Mesendoderm (in vitro differentiated cells): Measurements from ENCODE around the gene LIPT1.
"Not testable (repeated sequence)": the region's sequence is repeated elsewhere in the genome, so short reads cannot be mapped to it uniquely, and the experiment has no call there.

Source experiments
- DNase-seq: peaks from one replicate; pipeline ENCODE4 v3.0.0; 2013
- H2AK5ac ChIP-seq: 2 replicates; pipeline ENCODE4 v1.6.1; 2013; ENCODE audit warnings: low read length, inconsistent platforms
- H2BK120ac ChIP-seq: 2 replicates; pipeline ENCODE4 v1.6.1; 2013; ENCODE audit warnings: low read depth, mild to moderate bottlenecking, low read length, moderate library complexity, mixed read lengths
- H2BK15ac ChIP-seq: replicated peaks from 2 replicates; pipeline ENCODE4 v1.6.1; 2013; ENCODE audit warnings: low read depth, mild to moderate bottlenecking, moderate library complexity
- H2BK5ac ChIP-seq: 2 replicates; pipeline ENCODE4 v1.6.1; 2013; ENCODE audit warnings: low read length, inconsistent platforms
- H3K18ac ChIP-seq: 2 replicates; pipeline ENCODE4 v1.6.1; 2013; ENCODE audit warnings: mild to moderate bottlenecking, low read length, mixed read lengths
- H3K23ac ChIP-seq: one replicate; pipeline ENCODE4 v1.6.1; 2013; ENCODE audit warnings: low read length
- H3K27ac ChIP-seq: 2 replicates; pipeline ENCODE4 v1.5.1; 2013; ENCODE audit warnings: low read depth, mild to moderate bottlenecking, inconsistent platforms, low read length, moderate library complexity
- H3K27me3 ChIP-seq: 2 replicates; pipeline ENCODE4 v1.6.1; 2013; ENCODE audit warnings: low read length, control low read depth, mild to moderate bottlenecking, inconsistent platforms; ENCODE audit not compliant: insufficient read depth, poor library complexity
- H3K36me3 ChIP-seq: 2 replicates; pipeline ENCODE4 v1.6.1; 2013; ENCODE audit warnings: low read length, inconsistent platforms; ENCODE audit not compliant: control insufficient read depth, insufficient read depth
- H3K4ac ChIP-seq: one replicate; pipeline ENCODE4 v1.6.1; 2013; ENCODE audit warnings: low read depth, mild to moderate bottlenecking, low read length, moderate library complexity
- H3K4me1 ChIP-seq: 2 replicates; pipeline ENCODE4 v1.6.1; 2013; ENCODE audit warnings: low read depth, low read length, inconsistent platforms; ENCODE audit not compliant: control insufficient read depth
- H3K4me2 ChIP-seq: 2 replicates; pipeline ENCODE4 v1.6.1; 2013; ENCODE audit warnings: low read length
- H3K4me3 ChIP-seq: 2 replicates; pipeline ENCODE4 v1.5.1; 2013; ENCODE audit warnings: mild to moderate bottlenecking, low read length
- H3K56ac ChIP-seq: one replicate; pipeline ENCODE4 v1.6.1; 2013; ENCODE audit warnings: low read length
- H3K79me1 ChIP-seq: 2 replicates; pipeline ENCODE4 v1.6.1; 2013; ENCODE audit warnings: low read length, inconsistent platforms
- H3K79me2 ChIP-seq: 2 replicates; pipeline ENCODE4 v1.6.1; 2013; ENCODE audit warnings: mild to moderate bottlenecking, low read length; ENCODE audit not compliant: control insufficient read depth, insufficient read depth
- H3K9ac ChIP-seq: 2 replicates; pipeline ENCODE4 v1.6.1; 2013; ENCODE audit warnings: low read length, inconsistent platforms
- H4K5ac ChIP-seq: one replicate; pipeline ENCODE4 v1.6.1; 2013; ENCODE audit warnings: low read length
- H4K8ac ChIP-seq: one replicate; pipeline ENCODE4 v1.6.1; 2013; ENCODE audit warnings: low read depth, mild to moderate bottlenecking, control low read depth, low read length, moderate library complexity
- WGBS: extraction: QIAGEN DNeasy Blood & Tissue Kit; methylation state at CpG from one replicate; pipeline ENCODE4 v1.1.7; 2013; ENCODE audit warnings: low lambda C conversion rate, missing lambda C conversion rate; ENCODE audit not compliant: insufficient coverage; ENCODE audit errors: extremely low coverage; 5-methylcytosine and 5-hydroxymethylcytosine counted together

Gene LIPT1

GRCh38 chr2:99127981-99128380, 26.8 kb upstream of the LIPT1 start:
- no CpG with 5 or more reads among the region's 2 CpGs for WGBS
- Histone ChIP-seq H3K56ac (no peak overlapping the region), H3K4me2 (no peak overlapping the region), H2AK5ac (no peak overlapping the region), H3K27ac (no peak overlapping the region), H3K4me3 (no peak overlapping the region), H3K4me1 (no peaks in the 10 kb centered on the region), H3K79me1 (no peaks in the 10 kb centered on the region), H4K5ac (no peak overlapping the region), H2BK5ac (no peak overlapping the region), H4K8ac (no peak overlapping the region), H2BK120ac (no peak overlapping the region), H3K27me3 (no peaks in the 10 kb centered on the region), H3K79me2 (no peaks in the 10 kb centered on the region), H3K4ac (no peak overlapping the region), H3K36me3 (no peaks in the 10 kb centered on the region), H2BK15ac (no peak overlapping the region), H3K23ac (no peak overlapping the region), H3K18ac (no peak overlapping the region), H3K9ac (no peak overlapping the region)
- DNase-seq, result no peak

GRCh38 chr2:99135044-99135556, 19.7 kb upstream of the LIPT1 start:
- H2BK15ac ChIP-seq, H4K5ac ChIP-seq, H4K8ac ChIP-seq, H2AK5ac ChIP-seq, H3K27ac ChIP-seq, H3K4me3 ChIP-seq, H3K4me1 ChIP-seq, H3K56ac ChIP-seq, H3K79me1 ChIP-seq, H3K9ac ChIP-seq, H3K4ac ChIP-seq, H3K79me2 ChIP-seq, H3K4me2 ChIP-seq, H2BK120ac ChIP-seq, H3K27me3 ChIP-seq, H3K36me3 ChIP-seq, H3K18ac ChIP-seq, H2BK5ac ChIP-seq, H3K23ac ChIP-seq, DNase-seq: not testable (repeated sequence)
- no CpG with 5 or more reads among the region's 2 CpGs for WGBS

- Histone ChIP-seq H3K4me2 (no peak overlapping the region), H3K56ac (no peak overlapping the region), H4K8ac (no peak overlapping the region), H3K4me3 (no peak overlapping the region), H3K23ac (no peak overlapping the region), H2AK5ac (no peak overlapping the region), H3K4ac (no peak overlapping the region), H3K9ac (no peak overlapping the region), H3K79me2 (no peaks in the 10 kb centered on the region), H2BK5ac (no peak overlapping the region), H3K27ac (no peak overlapping the region), H3K36me3 (no peaks in the 10 kb centered on the region), H3K79me1 (no peaks in the 10 kb centered on the region), H3K4me1 (no peaks in the 10 kb centered on the region), H2BK15ac (no peak overlapping the region), H3K18ac (no peak overlapping the region), H2BK120ac (no peak overlapping the region), H3K27me3 (no peaks in the 10 kb centered on the region), H4K5ac (no peak overlapping the region)
- no peak for DNase-seq
- WGBS, result no CpG with 5 or more reads among the region's 4 CpGs
Measured at GRCh38 chr2:99139003-99139402, 15.8 kb upstream of the LIPT1 start.

GRCh38 chr2:99140056-99140859, 14.5 kb upstream of the LIPT1 start:
- Histone ChIP-seq H3K27me3 (no peaks in the 10 kb centered on the region), H3K4me1 (no peaks in the 10 kb centered on the region), H3K36me3 (no peaks in the 10 kb centered on the region), H3K9ac (peak overlapping the region; percentile 78), H3K4me2 (peak overlapping the region; percentile 66), H4K5ac (no peak overlapping the region), H2BK120ac (no peak overlapping the region), H2BK5ac (no peak overlapping the region), H4K8ac (no peak overlapping the region), H3K79me2 (no peaks in the 10 kb centered on the region), H3K27ac (no peak overlapping the region), H2AK5ac (no peak overlapping the region), H3K4me3 (peak overlapping the region; percentile 70), H3K23ac (no peak overlapping the region), H3K56ac (peak overlapping the region; percentile 90), H2BK15ac (no peak overlapping the region), H3K18ac (no peak overlapping the region), H3K79me1 (no peaks in the 10 kb centered on the region), H3K4ac (no peak overlapping the region)
- no peak for DNase-seq
- no CpG with 5 or more reads among the region's 17 CpGs for WGBS

- no peak overlapping the region for H3K4ac ChIP-seq
- H4K5ac ChIP-seq, result no peak overlapping the region
- H2BK5ac ChIP-seq, result no peak overlapping the region
- H3K79me2 ChIP-seq, result no peaks in the 10 kb centered on the region
- H4K8ac ChIP-seq, result no peak overlapping the region
- peak overlapping the region; percentile 66 for H3K4me2 ChIP-seq
- peak overlapping the region; percentile 90 for H3K56ac ChIP-seq
- no peaks in the 10 kb centered on the region for H3K36me3 ChIP-seq
- H3K18ac ChIP-seq, result no peak overlapping the region
- H2BK15ac ChIP-seq, result no peak overlapping the region
- no CpG with 5 or more reads among the region's 21 CpGs for WGBS
- H3K9ac ChIP-seq, result peak overlapping the region; percentile 78
- H3K27ac ChIP-seq, result peak overlapping the region; percentile 45
- peak overlapping the region; percentile 70 for H3K4me3 ChIP-seq
- no peaks in the 10 kb centered on the region for H3K4me1 ChIP-seq
- DNase-seq, result no peak
- H3K23ac ChIP-seq, result no peak overlapping the region
- no peak overlapping the region for H2AK5ac ChIP-seq
- no peaks in the 10 kb centered on the region for H3K27me3 ChIP-seq
- no peak overlapping the region for H2BK120ac ChIP-seq
- no peaks in the 10 kb centered on the region for H3K79me1 ChIP-seq
Measured at GRCh38 chr2:99140860-99141109, 14.0 kb upstream of the LIPT1 start.
